HCT116 (cell line): ENCODE data around the gene SELENON. TPM values are rescaled to one million over a fixed set of nuclear protein-coding genes. Genes with fewer than 3 reads are reported as not detected.

Source experiments
- ATAC-seq: fragments of 200-7000 bp; cut with Tn5 transposase; 2 replicates; pipeline ENCODE4 v1.9.1; 2020; ENCODE audit warnings: mild to moderate bottlenecking, moderate library complexity
- BruUV-seq: library from RNA; stranded (reverse); fragments of 400-500 nt; replicated peaks from 2 replicates; lab custom pipeline; 2021; lab: Mats Ljungman, UMichigan
- CTCF ChIA-PET: fragments of 300-600 bp; sonication (Branson Sonifier 250); formaldehyde crosslinking; loops from one replicate; lab custom pipeline; 2021; ENCODE audit warnings: antibody characterized with exemption; lab: Charles Lee
- POLR2A ChIA-PET: fragments of 300-600, 350-600 bp; sonication (Branson Sonifier 250); formaldehyde crosslinking; loops from one replicate; lab custom pipeline; 2021; ENCODE audit warnings: antibody characterized with exemption; lab: Charles Lee
- RAD21 ChIA-PET, 2 experiments: fragments of 300-600 bp; sonication (Branson Sonifier 250); formaldehyde crosslinking; loops; one replicate each; lab custom pipeline; 2023; ENCODE audit warnings: low total read pairs in 2 of 2; ENCODE audit not compliant: uncharacterized antibody in 2 of 2, unreplicated experiment in 2 of 2, low non-redundant PET in 1 of 2; lab: Charles Lee
- DNase-seq: peaks from one replicate; pipeline ENCODE4 v3.0.0-alpha.2; 2010; ENCODE audit warnings: low read depth, low spot score
- H2AFZ ChIP-seq: fragments of 200-600 bp; shearing (Covaris generic), sonication (generic); 2 replicates; pipeline ENCODE4 v1.6.1; 2017; ENCODE audit warnings: low read depth, mixed run types, mixed read lengths, antibody characterized with exemption, low read length; ENCODE audit not compliant: poor library complexity, severe bottlenecking
- H3K27ac ChIP-seq: 2 replicates; pipeline ENCODE4 v1.5.1; 2012; ENCODE audit warnings: low read depth, low read length
- H3K27me3 ChIP-seq: fragments of 200-600 bp; sonication (generic); 2 replicates; pipeline ENCODE4 v1.6.1; 2016; ENCODE audit warnings: mixed run types, low read length, mixed read lengths; ENCODE audit not compliant: insufficient read depth
- H3K36me3 ChIP-seq, 2 experiments: fragments of 200-500 bp in 1 of 2; fragments of 200-600 bp in 1 of 2; sonication (Bioruptor generic) in 1 of 2; sonication (generic) in 1 of 2; 2 replicates each; pipeline versions ENCODE4 v1.5.1 to v1.6.1; 2014 to 2016; ENCODE audit warnings: low read length in 2 of 2, inconsistent platforms in 1 of 2, mixed read lengths in 1 of 2, mixed run types in 1 of 2; ENCODE audit not compliant: insufficient read depth in 2 of 2, control insufficient read depth in 1 of 2
- H3K4me1 ChIP-seq, 2 experiments: fragments of 200-600 bp in 1 of 2; sonication (generic) in 1 of 2; 2 replicates each; pipeline versions ENCODE4 v1.5.1 to v1.6.1; 2012 to 2017; ENCODE audit warnings: low read length in 2 of 2, inconsistent platforms in 1 of 2, mild to moderate bottlenecking in 1 of 2, mixed read lengths in 1 of 2, mixed run types in 1 of 2, moderate library complexity in 1 of 2; ENCODE audit not compliant: insufficient read depth in 2 of 2, control insufficient read depth in 1 of 2
- H3K4me2 ChIP-seq: fragments of 200-600 bp; sonication (generic); 2 replicates; pipeline ENCODE4 v1.6.1; 2017; ENCODE audit warnings: mixed run types, low read length, mixed read lengths
- H3K4me3 ChIP-seq, 2 experiments: fragments of 200-600 bp in 1 of 2; sonication (generic) in 1 of 2; replicated peaks in 1 of 2; 2 replicates each; pipeline ENCODE4 v1.5.1; 2011 to 2016; ENCODE audit warnings: low read length in 2 of 2, control low read depth in 1 of 2, low read depth in 1 of 2, mild to moderate bottlenecking in 1 of 2, mixed read lengths in 1 of 2, mixed run types in 1 of 2
- H3K79me2 ChIP-seq: fragments of 200-600 bp; sonication (generic); 2 replicates; pipeline ENCODE4 v1.6.1; 2017; ENCODE audit warnings: mild to moderate bottlenecking, mixed run types, low read length, moderate library complexity, mixed read lengths; ENCODE audit not compliant: insufficient read depth
- H3K9ac ChIP-seq: fragments of 200-600 bp; sonication (generic); 2 replicates; pipeline ENCODE4 v1.6.1; 2016; ENCODE audit warnings: low read length, mixed read lengths
- H3K9me2 ChIP-seq: fragments of 200-600 bp; sonication (generic), shearing (Covaris generic); 2 replicates; pipeline ENCODE4 v1.6.1; 2017; ENCODE audit warnings: mixed run types, mild to moderate bottlenecking, moderate library complexity; ENCODE audit not compliant: insufficient read depth
- H3K9me3 ChIP-seq, 2 experiments: fragments of 200-500 bp in 1 of 2; fragments of 200-600 bp in 1 of 2; sonication (Bioruptor generic) in 1 of 2; sonication (generic) in 1 of 2; 2 replicates each; pipeline ENCODE4 v1.6.1; 2014 to 2017; ENCODE audit warnings: low read length in 2 of 2, mixed read lengths in 2 of 2, inconsistent platforms in 1 of 2, low read depth in 1 of 2, mild to moderate bottlenecking in 1 of 2, mixed run types in 1 of 2, moderate library complexity in 1 of 2; ENCODE audit not compliant: control insufficient read depth in 1 of 2, insufficient read depth in 1 of 2
- H4K20me1 ChIP-seq: fragments of 200-600 bp; sonication (generic), shearing (Covaris generic); 2 replicates; pipeline ENCODE4 v1.6.1; 2017; ENCODE audit warnings: mixed run types, mild to moderate bottlenecking, moderate library complexity; ENCODE audit not compliant: insufficient read depth
- CEBPB ChIP-seq: IDR thresholded peaks from 2 replicates; pipeline ENCODE4 v1.6.1; 2012; ENCODE audit warnings: low read depth
- EGR1 ChIP-seq: IDR thresholded peaks from 2 replicates; pipeline ENCODE4 v1.6.1; 2012; ENCODE audit warnings: low read depth
- EZH2phosphoT487 ChIP-seq: fragments of 200-600 bp; IDR thresholded peaks from 2 replicates; pipeline ENCODE4 v1.6.1; 2018; ENCODE audit warnings: antibody characterized with exemption, borderline replicate concordance
- RAD21 ChIP-seq: IDR thresholded peaks from 2 replicates; pipeline ENCODE4 v1.6.1; 2012; ENCODE audit warnings: low read depth, mild to moderate bottlenecking
- SIN3A ChIP-seq: IDR thresholded peaks from 2 replicates; pipeline ENCODE4 v1.6.1; 2012; ENCODE audit warnings: low read depth
- SP1 ChIP-seq: IDR thresholded peaks from 2 replicates; pipeline ENCODE4 v1.6.1; 2012; ENCODE audit warnings: low read depth
- YY1 ChIP-seq: IDR thresholded peaks from 2 replicates; pipeline ENCODE4 v1.6.1; 2011; ENCODE audit warnings: low read length, low read depth, moderate library complexity, mild to moderate bottlenecking; ENCODE audit not compliant: insufficient replicate concordance; ENCODE audit errors: extremely low read depth
- intact Hi-C: fragments of 100-400 bp; cut with micrococcal nuclease; formaldehyde crosslinking; loops from 2 replicates; pipeline ENCODE4 v1.10.0; 2022
- total RNA-seq: library from RNA; stranded (reverse); gene quantifications from one replicate; pipeline ENCODE4 v1.2.1, GENCODE V29; 2021; ENCODE audit not compliant: unreplicated experiment
- TF ChIP-seq, protein P1 (sequence below), 3 experiments: fragments of 200-600 bp in 1 of 3; sonication (generic) in 1 of 3; IDR thresholded peaks in 2 of 3; conservative IDR thresholded peaks in 1 of 3; 2 replicates each; pipeline ENCODE4 v1.5.1; 2012 to 2017; ENCODE audit warnings: low read depth in 2 of 3, low read length in 2 of 3, antibody characterized with exemption in 1 of 3, borderline replicate concordance in 1 of 3, control low read depth in 1 of 3, mild to moderate bottlenecking in 1 of 3, mixed read lengths in 1 of 3, mixed run types in 1 of 3, moderate library complexity in 1 of 3; ENCODE audit not compliant: insufficient read depth in 1 of 3

Gene SELENON
- total RNA-seq, 1 experiment from 2014 or later, result 85.1 TPM

- Histone ChIP-seq H3K4me3 (no peak overlapping the region), H2AFZ (no peak overlapping the region), H3K9ac (no peak overlapping the region), H3K36me3 (no peaks in the 10 kb centered on the region; a peak in 1 of 4 replicates), H3K4me2 (no peak overlapping the region), H3K27ac (no peak overlapping the region; the same call in 1 of the 2 replicates), H3K79me2 (no peaks in the 10 kb centered on the region), H3K4me1 (peaks cover 0 to 4% of the 10 kb centered on the region in 2 experiments; a peak in 1 of 4 replicates), H3K27me3 (no peaks in the 10 kb centered on the region), H3K9me3 (no peaks in the 10 kb centered on the region), H4K20me1 (no peaks in the 10 kb centered on the region), H3K9me2 (no peaks in the 10 kb centered on the region)
- ATAC-seq (no peak), DNase-seq (no peak)
- intact Hi-C loops, result no loop called here
- ChIA-PET POLR2A (no interaction called here), CTCF (interaction anchor here (1.4 to 1.7 kb wide), 3 partner anchors 11 to 306 kb away, joined by 4 to 11 read pairs (median 6); no protein-coding TSS in a partner anchor), RAD21 (no interaction called here)
- TF ChIP-seq EGR1 (no peak), SP1 (no peak), EZH2phosphoT487 (no peak), SIN3A (no peak), YY1 (no peak), RAD21 (no peak), CEBPB (no peak)
- TF ChIP-seq, protein P1, sequence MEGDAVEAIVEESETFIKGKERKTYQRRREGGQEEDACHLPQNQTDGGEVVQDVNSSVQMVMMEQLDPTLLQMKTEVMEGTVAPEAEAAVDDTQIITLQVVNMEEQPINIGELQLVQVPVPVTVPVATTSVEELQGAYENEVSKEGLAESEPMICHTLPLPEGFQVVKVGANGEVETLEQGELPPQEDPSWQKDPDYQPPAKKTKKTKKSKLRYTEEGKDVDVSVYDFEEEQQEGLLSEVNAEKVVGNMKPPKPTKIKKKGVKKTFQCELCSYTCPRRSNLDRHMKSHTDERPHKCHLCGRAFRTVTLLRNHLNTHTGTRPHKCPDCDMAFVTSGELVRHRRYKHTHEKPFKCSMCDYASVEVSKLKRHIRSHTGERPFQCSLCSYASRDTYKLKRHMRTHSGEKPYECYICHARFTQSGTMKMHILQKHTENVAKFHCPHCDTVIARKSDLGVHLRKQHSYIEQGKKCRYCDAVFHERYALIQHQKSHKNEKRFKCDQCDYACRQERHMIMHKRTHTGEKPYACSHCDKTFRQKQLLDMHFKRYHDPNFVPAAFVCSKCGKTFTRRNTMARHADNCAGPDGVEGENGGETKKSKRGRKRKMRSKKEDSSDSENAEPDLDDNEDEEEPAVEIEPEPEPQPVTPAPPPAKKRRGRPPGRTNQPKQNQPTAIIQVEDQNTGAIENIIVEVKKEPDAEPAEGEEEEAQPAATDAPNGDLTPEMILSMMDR (IDR thresholded peaks at IDR 0.05 in 2 of 3, conservative IDR thresholded peaks at IDR 0.05 in 1 of 3; ENCODE audit: borderline replicate concordance in 1 of 3, insufficient read depth in 1 of 3, low read depth in 2 of 3, low read length in 2 of 3), result no peak
- BruUV-seq, result no TSS peak
Measured at GRCh38 chr1:25809283-25809926, 9.4 kb downstream of the SELENON start.
